ENCODE data around the gene KAZN.

- TF ChIP-seq CTCF (IDR thresholded peaks at IDR 0.05) = no peak
- TF ChIP-seq POLR2A (IDR thresholded peaks at IDR 0.05) = no peak
These were observed 350.9 kb downstream of the KAZN start for GRCh38 chr1:14949270-14949835.
